ENCODE measurements around the gene ZNF830. TPM values are rescaled to one million over a fixed set of nuclear protein-coding genes. Genes with fewer than 3 reads are reported as not detected.

ZNF830 gene
- total RNA-seq, 2 experiments from 2014 or later = 25.0 to 25.5 TPM

GRCh38 chr17:35006345-35006744, 45.0 kb downstream of the ZNF830 start:
- no peak overlapping the region for H3K4me2 ChIP-seq (ENCODE audit: low read length)
- no peaks in the 10 kb centered on the region for H3K79me2 ChIP-seq (ENCODE audit: insufficient read depth, low read depth, low read length)
- no peak for TF ChIP-seq CTCF (conservative IDR thresholded peaks at IDR 0.05; ENCODE audit: low read length)
- H4K20me1 ChIP-seq (ENCODE audit: insufficient read depth, low read length) = no peaks in the 10 kb centered on the region
- DNase-seq (ENCODE audit: low spot score) = no peak
- H3K9me2 ChIP-seq (ENCODE audit: insufficient read depth, low read length) = no peaks in the 10 kb centered on the region
- no peak overlapping the region for H3K27ac ChIP-seq (ENCODE audit: low read depth, low read length, poor library complexity, severe bottlenecking)
- intact Hi-C loops (cut with micrococcal nuclease; ENCODE audit: unreplicated experiment) = no loop called here
- ChIA-PET POLR2A (no interaction called here), CTCF (ENCODE audit: unreplicated experiment) (no interaction called here)
- no TSS peak for BruUV-seq (replicated peaks)
- no peaks in the 10 kb centered on the region for H3K9me3 ChIP-seq (ENCODE audit: low read length)
- H3K4me3 ChIP-seq (ENCODE audit: low read depth, low read length, poor library complexity, severe bottlenecking) = no peak overlapping the region
- H2AFZ ChIP-seq (ENCODE audit: low read length) = no peak overlapping the region
- H3K36me3 ChIP-seq (ENCODE audit: insufficient read depth, low read length) = peaks cover 56% of the 10 kb centered on the region
- no peaks in the 10 kb centered on the region for H3K4me1 ChIP-seq (ENCODE audit: insufficient read depth, low read length, poor library complexity, severe bottlenecking)

GRCh38 chr17:35006961-35007360, 45.6 kb downstream of the ZNF830 start:
- Histone ChIP-seq H4K20me1 (ENCODE audit: insufficient read depth, low read length) (no peaks in the 10 kb centered on the region), H3K4me1 (ENCODE audit: insufficient read depth, low read length, poor library complexity, severe bottlenecking) (no peaks in the 10 kb centered on the region), H2AFZ (ENCODE audit: low read length) (no peak overlapping the region), H3K36me3 (ENCODE audit: insufficient read depth, low read length) (peaks cover 49% of the 10 kb centered on the region), H3K9me3 (ENCODE audit: low read length) (no peaks in the 10 kb centered on the region), H3K27ac (ENCODE audit: low read depth, low read length, poor library complexity, severe bottlenecking) (no peak overlapping the region), H3K4me3 (ENCODE audit: low read depth, low read length, poor library complexity, severe bottlenecking) (no peak overlapping the region), H3K4me2 (ENCODE audit: low read length) (no peak overlapping the region), H3K79me2 (ENCODE audit: insufficient read depth, low read depth, low read length) (no peaks in the 10 kb centered on the region), H3K9me2 (ENCODE audit: insufficient read depth, low read length) (no peaks in the 10 kb centered on the region)
- intact Hi-C loops (cut with micrococcal nuclease; ENCODE audit: unreplicated experiment) = no loop called here
- DNase-seq (ENCODE audit: low spot score) = no peak
- ChIA-PET POLR2A (interaction anchor here (0.6 kb wide), 1 partner anchor 67 kb away, joined by 3 read pairs; no protein-coding TSS in a partner anchor), CTCF (ENCODE audit: unreplicated experiment) (no interaction called here)
- BruUV-seq (replicated peaks) = no TSS peak
- no peak for TF ChIP-seq EZH2phosphoT487 (IDR thresholded peaks at IDR 0.05; ENCODE audit: borderline replicate concordance, low read depth, low read length)
- no peak for TF ChIP-seq CTCF (conservative IDR thresholded peaks at IDR 0.05; ENCODE audit: low read length)

DNA sequence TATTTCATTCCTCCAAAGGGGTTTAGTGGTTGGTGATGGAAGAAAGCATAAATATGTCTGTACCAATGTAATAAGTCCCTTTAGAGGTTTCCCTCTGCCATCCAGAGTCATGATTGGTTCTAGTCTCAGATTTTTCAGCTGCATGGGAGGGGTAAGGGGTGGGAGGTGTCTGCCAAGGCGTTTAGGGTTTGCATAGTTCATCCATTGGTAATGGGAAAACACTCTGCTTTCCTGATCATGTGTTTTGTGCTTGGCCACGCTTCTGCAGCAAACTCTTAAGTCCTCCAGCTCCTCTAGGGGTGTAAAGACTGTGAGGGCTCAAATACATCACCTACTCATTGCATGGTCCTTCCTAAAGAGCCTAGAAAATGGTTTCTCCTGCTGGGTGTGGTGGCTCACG, 48.8 kb downstream of the ZNF830 start:
- Histone ChIP-seq H2AFZ (ENCODE audit: low read length) (no peak overlapping the region), H3K4me3 (ENCODE audit: low read depth, low read length, poor library complexity, severe bottlenecking) (no peak overlapping the region), H3K9me3 (ENCODE audit: low read length) (no peaks in the 10 kb centered on the region), H4K20me1 (ENCODE audit: insufficient read depth, low read length) (no peaks in the 10 kb centered on the region), H3K27ac (ENCODE audit: low read depth, low read length, poor library complexity, severe bottlenecking) (no peak overlapping the region), H3K79me2 (ENCODE audit: insufficient read depth, low read depth, low read length) (no peaks in the 10 kb centered on the region), H3K4me2 (ENCODE audit: low read length) (no peak overlapping the region), H3K4me1 (ENCODE audit: insufficient read depth, low read length, poor library complexity, severe bottlenecking) (no peaks in the 10 kb centered on the region), H3K36me3 (ENCODE audit: insufficient read depth, low read length) (peaks cover 24% of the 10 kb centered on the region; the same call in 1 of the 2 replicates), H3K9me2 (ENCODE audit: insufficient read depth, low read length) (no peaks in the 10 kb centered on the region)
- no TSS peak for BruUV-seq (replicated peaks)
- CTCF ChIA-PET (ENCODE audit: unreplicated experiment) = no interaction called here
- intact Hi-C loops (cut with micrococcal nuclease; ENCODE audit: unreplicated experiment) = loop anchor here (5.0 kb wide), 1 partner anchor 77 kb away; no protein-coding TSS in a partner anchor
- POLR2A ChIA-PET = interaction anchor here (0.7 kb wide), 3 partner anchors 18 to 1118 kb away, joined by 3 to 6 read pairs (median 4); no protein-coding TSS in a partner anchor
- TF ChIP-seq CTCF (conservative IDR thresholded peaks at IDR 0.05; ENCODE audit: low read length) (no peak), EZH2phosphoT487 (IDR thresholded peaks at IDR 0.05; ENCODE audit: borderline replicate concordance, low read depth, low read length) (no peak)
- DNase-seq (ENCODE audit: low spot score) = no peak

Data from OCI-LY7 (cell line).